ENCODE results near the gene PRRG2.

PRRG2 gene

GRCh38 chr19:49599378-49600295 lies 18.5 kb downstream of the PRRG2 start:
- no peaks in the 10 kb centered on the region for H3K9me3 Mint-ChIP-seq
- H3K27me3 Mint-ChIP-seq (ENCODE audit: low read depth, poor library complexity), result no peaks in the 10 kb centered on the region
- no peak for DNase-seq
- H3K27ac Mint-ChIP-seq, result peak overlapping the region; percentile 94
- H3K36me3 Mint-ChIP-seq (ENCODE audit: low read depth), result peaks cover 40% of the 10 kb centered on the region
- no peaks in the 10 kb centered on the region for H3K4me1 Mint-ChIP-seq
- TF ChIP-seq CTCF (IDR thresholded peaks at IDR 0.05), result no peak
- no peak overlapping the region for H3K4me3 Mint-ChIP-seq

GRCh38 chr19:49601482-49602038 lies 20.4 kb downstream of the PRRG2 start:
- no peak overlapping the region for H3K4me3 Mint-ChIP-seq
- H3K27ac Mint-ChIP-seq, result no peak overlapping the region
- DNase-seq, result no peak
- H3K4me1 Mint-ChIP-seq, result no peaks in the 10 kb centered on the region
- H3K27me3 Mint-ChIP-seq (ENCODE audit: low read depth, poor library complexity), result no peaks in the 10 kb centered on the region
- TF ChIP-seq CTCF (IDR thresholded peaks at IDR 0.05), result no peak
- no peaks in the 10 kb centered on the region for H3K9me3 Mint-ChIP-seq
- peaks cover 43% of the 10 kb centered on the region for H3K36me3 Mint-ChIP-seq (ENCODE audit: low read depth)

GRCh38 chr19:49602806-49603205 lies 21.7 kb downstream of the PRRG2 start:
- Mint-ChIP-seq H3K36me3 (ENCODE audit: low read depth) (peaks cover 54% of the 10 kb centered on the region), H3K27ac (no peak overlapping the region), H3K27me3 (ENCODE audit: low read depth, poor library complexity) (no peaks in the 10 kb centered on the region), H3K9me3 (no peaks in the 10 kb centered on the region), H3K4me3 (no peak overlapping the region), H3K4me1 (no peaks in the 10 kb centered on the region)
- DNase-seq, result no peak
- TF ChIP-seq CTCF (IDR thresholded peaks at IDR 0.05), result no peak

- no peaks in the 10 kb centered on the region for H3K27me3 Mint-ChIP-seq (ENCODE audit: low read depth, poor library complexity)
- no peak for TF ChIP-seq CTCF (IDR thresholded peaks at IDR 0.05)
- H3K36me3 Mint-ChIP-seq (ENCODE audit: low read depth), result peaks cover 62% of the 10 kb centered on the region
- DNase-seq, result no peak
- H3K9me3 Mint-ChIP-seq, result no peaks in the 10 kb centered on the region
- no peaks in the 10 kb centered on the region for H3K4me1 Mint-ChIP-seq
- H3K27ac Mint-ChIP-seq, result no peak overlapping the region
- no peak overlapping the region for H3K4me3 Mint-ChIP-seq
These were observed 24.5 kb downstream of the PRRG2 start for GRCh38 chr19:49605605-49606004.

GRCh38 chr19:49609499-49610092 lies 28.5 kb downstream of the PRRG2 start:
- Mint-ChIP-seq H3K9me3 (no peaks in the 10 kb centered on the region), H3K27me3 (ENCODE audit: low read depth, poor library complexity) (no peaks in the 10 kb centered on the region), H3K4me3 (no peak overlapping the region), H3K4me1 (no peaks in the 10 kb centered on the region), H3K36me3 (ENCODE audit: low read depth) (peaks cover 42% of the 10 kb centered on the region), H3K27ac (peak overlapping the region; percentile 25)
- DNase-seq, result no peak
- TF ChIP-seq CTCF (IDR thresholded peaks at IDR 0.05), result no peak

Measured in nephron progenitor cell (in vitro differentiated cells).